Liver (tissue), 9 donors: ENCODE measurements around the gene STK17B. TPM values are rescaled to one million over a fixed set of nuclear protein-coding genes. Genes with fewer than 3 reads are reported as not detected.

Source experiments
- DNase-seq: peaks from one replicate; pipeline ENCODE4 v3.0.0-alpha.2; 2017; ENCODE audit warnings: low spot score
- H3K27ac ChIP-seq, 2 donors: one replicate each; pipeline ENCODE4 v1.7.0; 2013; ENCODE audit warnings: inconsistent platforms in 2 of 2, low read length in 2 of 2, control low read depth in 1 of 2, low read depth in 1 of 2, mild to moderate bottlenecking in 1 of 2
- H3K27me3 ChIP-seq, 4 donors: one replicate each; pipeline versions ENCODE4 v1.6.1 to v1.7.0; 2013; ENCODE audit warnings: low read length in 3 of 4, inconsistent platforms in 1 of 4, mild to moderate bottlenecking in 1 of 4, moderate library complexity in 1 of 4; ENCODE audit not compliant: control insufficient read depth in 4 of 4, insufficient read depth in 4 of 4
- H3K36me3 ChIP-seq, 4 donors: one replicate each; pipeline versions ENCODE4 v1.6.1 to v1.7.0; 2013; ENCODE audit warnings: low read length in 3 of 4, mild to moderate bottlenecking in 3 of 4, low read depth in 1 of 4, moderate library complexity in 1 of 4; ENCODE audit not compliant: control insufficient read depth in 4 of 4, insufficient read depth in 3 of 4
- H3K4me1 ChIP-seq, 4 donors: one replicate each; pipeline versions ENCODE4 v1.6.1 to v1.7.0; 2013; ENCODE audit warnings: low read length in 3 of 4, mild to moderate bottlenecking in 3 of 4, moderate library complexity in 1 of 4; ENCODE audit not compliant: control insufficient read depth in 4 of 4, insufficient read depth in 4 of 4
- H3K4me3 ChIP-seq, 3 donors: one replicate each; pipeline versions ENCODE4 v1.6.1 to v1.7.0; 2013; ENCODE audit warnings: low read length in 3 of 3, control low read depth in 1 of 3, low read depth in 1 of 3, mild to moderate bottlenecking in 1 of 3
- H3K9ac ChIP-seq, 2 donors: one replicate each; pipeline ENCODE4 v1.7.0; 2013; ENCODE audit warnings: low read length in 2 of 2, mild to moderate bottlenecking in 2 of 2, moderate library complexity in 2 of 2, control low read depth in 1 of 2, low read depth in 1 of 2
- H3K9me3 ChIP-seq, 4 donors: one replicate each; pipeline versions ENCODE4 v1.6.1 to v1.7.0; 2013; ENCODE audit warnings: low read length in 3 of 4; ENCODE audit not compliant: control insufficient read depth in 4 of 4
- ATF3 ChIP-seq: IDR thresholded peaks from 2 replicates; pipeline ENCODE4 v1.6.1; 2016; ENCODE audit warnings: antibody characterized with exemption
- CTCF ChIP-seq: fragments of 150-350 bp; IDR thresholded peaks from 2 replicates; pipeline ENCODE4 v1.5.1; 2017; ENCODE audit warnings: improper control_type of control experiment, low read depth, low read length; ENCODE audit not compliant: missing input control
- EGR1 ChIP-seq, 2 donors: IDR thresholded peaks; 2 replicates each; pipeline ENCODE4 v1.6.1; 2016 to 2018; ENCODE audit warnings: antibody characterized with exemption in 2 of 2, low read depth in 2 of 2
- FOXA1 ChIP-seq: IDR thresholded peaks from 2 replicates; pipeline ENCODE4 v1.6.1; 2016; ENCODE audit warnings: antibody characterized with exemption
- FOXA2 ChIP-seq: IDR thresholded peaks from 2 replicates; pipeline ENCODE4 v1.6.1; 2016; ENCODE audit warnings: antibody characterized with exemption
- GABPA ChIP-seq, 2 donors: IDR thresholded peaks in 1 of 2; conservative IDR thresholded peaks in 1 of 2; 2 replicates each; pipeline ENCODE4 v1.6.1; 2016; ENCODE audit warnings: antibody characterized with exemption in 2 of 2, mild to moderate bottlenecking in 1 of 2, moderate library complexity in 1 of 2
- HNF4G ChIP-seq: IDR thresholded peaks from 2 replicates; pipeline ENCODE4 v1.6.1; 2016; ENCODE audit warnings: antibody characterized with exemption
- JUND ChIP-seq, 2 donors: IDR thresholded peaks; 2 replicates each; pipeline ENCODE4 v1.6.1; 2016; ENCODE audit warnings: antibody characterized with exemption in 2 of 2
- MAX ChIP-seq: IDR thresholded peaks from 2 replicates; pipeline ENCODE4 v1.6.1; 2016; ENCODE audit warnings: antibody characterized with exemption
- NR2F2 ChIP-seq: IDR thresholded peaks from 2 replicates; pipeline ENCODE4 v1.6.1; 2016; ENCODE audit warnings: antibody characterized with exemption
- RAD21 ChIP-seq, 2 donors: IDR thresholded peaks; 2 replicates each; pipeline ENCODE4 v1.6.1; 2016; ENCODE audit warnings: antibody characterized with exemption in 2 of 2, mild to moderate bottlenecking in 2 of 2
- REST ChIP-seq: IDR thresholded peaks from 2 replicates; pipeline ENCODE4 v1.6.1; 2016; ENCODE audit warnings: antibody characterized with exemption, mild to moderate bottlenecking
- RXRA ChIP-seq, 2 donors: IDR thresholded peaks; 2 replicates each; pipeline ENCODE4 v1.6.1; 2017 to 2018; ENCODE audit warnings: antibody characterized with exemption in 2 of 2, mild to moderate bottlenecking in 1 of 2
- SP1 ChIP-seq: IDR thresholded peaks from 2 replicates; pipeline ENCODE4 v1.6.1; 2018; ENCODE audit warnings: antibody characterized with exemption, mild to moderate bottlenecking
- TAF1 ChIP-seq: conservative IDR thresholded peaks from 2 replicates; pipeline ENCODE4 v1.6.1; 2016; ENCODE audit warnings: antibody characterized with exemption, mild to moderate bottlenecking
- YY1 ChIP-seq: IDR thresholded peaks from 2 replicates; pipeline ENCODE4 v1.6.1; 2016; ENCODE audit warnings: antibody characterized with exemption, mild to moderate bottlenecking
- WGBS: extraction: QIAGEN DNeasy Blood & Tissue Kit; methylation state at CpG from one replicate; pipeline ENCODE4 v1.1.7; 2013; 5-methylcytosine and 5-hydroxymethylcytosine counted together
- polyA plus RNA-seq, 2 donors: library from polyadenylated mRNA; stranded (reverse) in 1 of 2; unstranded in 1 of 2; fragments of 200-250 nt in 1 of 2; fragments of >200 nt in 1 of 2; fragmentation: Nextera tagmentation in 1 of 2; extraction: Ambion mirVana in 1 of 2; gene quantifications; one replicate each; pipeline versions ENCODE4 v1.2.1 to v1.2.3, GENCODE V29; 2013 to 2015
- total RNA-seq, 2 donors: library from RNA; depleted of rRNA; stranded (reverse); fragments of >200 nt; gene quantifications; one replicate each; pipeline ENCODE4 v1.2.3, GENCODE V29; 2014
- donor health status: healthy.
- donor health status: healthy.
- donor health status: healthy.
- donor health status: healthy.
- donor health status: healthy.

STK17B gene
- total and polyA plus RNA-seq, 4 donors, result 1.0 to 21.8 (median 4.6) TPM

- peaks cover 0 to 2% (median 0%) of the 10 kb centered on the region in 4 donors for H3K36me3 ChIP-seq
- no peak overlapping the region for H3K4me3 ChIP-seq
- H3K4me1 ChIP-seq, result peaks cover 0 to 1% (median under 1%) of the 10 kb centered on the region in 4 donors
- 78% methylated on average over 4 of the region's 4 CpGs for WGBS
- H3K27me3 ChIP-seq, result no peaks in the 10 kb centered on the region
- no peaks in the 10 kb centered on the region for H3K9me3 ChIP-seq
- no peak overlapping the region for H3K9ac ChIP-seq
- TF ChIP-seq HNF4G (no peak), YY1 (no peak), FOXA2 (no peak), MAX (no peak), NR2F2 (no peak), RXRA (IDR thresholded peaks at IDR 0.05) (no peak), RAD21 (IDR thresholded peaks at IDR 0.05) (no peak), JUND (IDR thresholded peaks at IDR 0.05) (no peak), TAF1 (no peak), GABPA (IDR thresholded peaks at IDR 0.05 in 1 of 2, conservative IDR thresholded peaks at IDR 0.05 in 1 of 2) (no peak), EGR1 (IDR thresholded peaks at IDR 0.05; ENCODE audit: low read depth in 2 of 2) (no peak), ATF3 (no peak), CTCF (no peak), SP1 (no peak)
- no peak overlapping the region for H3K27ac ChIP-seq
- no peak for DNase-seq
Observed at GRCh38 chr2:196165016-196165415, 6.4 kb downstream of the STK17B start.

GRCh38 chr2:196163285-196163684, 8.1 kb downstream of the STK17B start:
- TF ChIP-seq FOXA1, result no peak
- no peak for TF ChIP-seq REST
- TF ChIP-seq ATF3, result no peak
- no peak for TF ChIP-seq JUND (IDR thresholded peaks at IDR 0.05)
- no peak for TF ChIP-seq NR2F2
- no peak overlapping the region for H3K27ac ChIP-seq
- WGBS, result 65% methylated on average over 4 of the region's 4 CpGs
- H3K4me3 ChIP-seq, result no peak overlapping the region
- peaks cover 0 to 2% (median 0%) of the 10 kb centered on the region in 4 donors for H3K36me3 ChIP-seq
- H3K4me1 ChIP-seq, result no peaks in the 10 kb centered on the region
- H3K9ac ChIP-seq, result no peak overlapping the region
- no peaks in the 10 kb centered on the region for H3K9me3 ChIP-seq
- no peak for DNase-seq
- no peaks in the 10 kb centered on the region for H3K27me3 ChIP-seq
